ENCODE data around the gene MLC1. TPM values are rescaled to one million over a fixed set of nuclear protein-coding genes. Genes with fewer than 3 reads are reported as not detected.

MLC1 gene
- polyA plus RNA-seq (ENCODE audit: insufficient read length): 0.88 TPM
- long read RNA-seq, donor 1: 0 reads
- long read RNA-seq, donor 2: 0 reads
- long read RNA-seq, donor 3: 0 reads
- long read RNA-seq, donor 4: 0 reads
- long read RNA-seq, donor 5, partial matches to known transcripts: 0 of 1 reads
- long read RNA-seq, donor 5, other reads (novel, unspliced or antisense): 0 of 1 reads
- long read RNA-seq, donor 6: 0 reads
- long read RNA-seq, donor 7: 0 reads
- long read RNA-seq, donor 8: 0 reads

GRCh38 chr22:50085211-50085972 lies at the start of gene MLC1:
Gene MLC1 (minus strand): TSS chr22:50085426. CDS start chr22:50084902, 524 bp downstream.
- DNase-seq: no peak

DNA sequence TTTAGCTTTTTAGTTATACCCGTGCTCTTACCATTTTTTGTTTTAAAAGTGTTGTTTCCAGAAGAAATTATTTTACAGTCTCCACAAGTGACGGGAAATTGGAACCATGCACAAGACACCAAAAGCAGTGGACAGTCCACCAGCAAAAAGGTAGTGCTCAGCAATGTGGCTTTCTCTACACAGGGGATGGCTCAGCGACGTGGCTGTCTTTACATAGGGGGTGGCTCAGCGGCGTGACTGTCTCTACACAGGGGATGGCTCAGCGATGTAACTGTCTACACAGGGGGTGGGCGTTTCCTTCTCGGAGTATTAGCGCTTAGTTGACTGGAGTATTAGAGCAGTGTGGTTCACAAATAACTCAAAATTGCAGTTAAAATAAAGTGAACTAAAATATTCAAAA lies 49.3 kb upstream of the MLC1 start:
- DNase-seq: no peak

DNA sequence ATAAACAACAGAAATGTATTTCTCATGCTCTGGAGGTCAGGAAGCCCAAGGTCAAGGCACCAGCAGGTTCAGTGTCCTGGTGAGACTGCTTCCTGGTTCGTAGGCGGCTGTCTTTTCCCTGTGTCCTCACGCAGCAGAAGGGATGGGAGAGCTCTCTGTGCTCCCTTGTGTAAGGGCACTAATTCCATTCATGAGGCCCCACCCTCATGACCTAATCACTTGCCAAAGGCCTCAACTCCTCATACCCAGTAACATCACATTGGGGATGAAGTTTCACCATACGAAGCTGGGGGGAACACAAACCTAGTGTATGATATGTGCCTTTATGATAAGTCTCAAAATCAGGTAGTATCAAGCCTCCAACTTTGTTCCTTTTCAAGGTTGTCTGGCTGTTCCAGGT lies 46.7 kb upstream of the MLC1 start:
- DNase-seq: no peak

DNA sequence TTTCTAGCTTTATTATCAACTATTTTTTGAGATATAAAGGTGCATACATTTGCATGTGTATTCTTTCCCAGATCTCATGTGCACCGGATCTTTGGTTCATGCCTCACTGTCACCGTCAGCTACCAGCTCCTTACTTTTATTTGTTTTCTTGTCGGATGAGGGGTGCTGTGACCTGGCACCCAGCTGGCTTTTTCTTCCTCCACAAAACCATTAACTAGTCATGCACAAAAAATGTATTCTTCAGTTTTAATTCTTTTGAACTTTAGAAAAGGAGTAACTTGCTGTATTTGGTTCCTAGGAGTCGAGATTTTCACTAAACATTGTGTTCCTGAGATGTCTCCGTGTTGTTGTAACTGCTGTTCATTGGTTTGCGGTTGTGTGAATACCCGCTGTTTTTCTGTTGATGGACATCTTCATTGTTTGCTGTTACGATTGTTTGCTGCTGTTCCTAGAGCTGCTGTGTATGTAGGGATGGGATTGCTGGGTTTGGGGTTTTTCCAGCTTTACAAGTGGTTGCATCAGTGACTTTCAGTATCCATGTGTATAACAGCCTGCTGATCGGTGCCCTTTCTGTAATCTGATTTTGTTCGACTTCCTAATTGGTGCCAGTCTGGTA lies 44.0 kb upstream of the MLC1 start:
- no peak for DNase-seq

- DNase-seq: no peak
Observed at GRCh38 chr22:50125029-50125428, 39.8 kb upstream of the MLC1 start.

DNA sequence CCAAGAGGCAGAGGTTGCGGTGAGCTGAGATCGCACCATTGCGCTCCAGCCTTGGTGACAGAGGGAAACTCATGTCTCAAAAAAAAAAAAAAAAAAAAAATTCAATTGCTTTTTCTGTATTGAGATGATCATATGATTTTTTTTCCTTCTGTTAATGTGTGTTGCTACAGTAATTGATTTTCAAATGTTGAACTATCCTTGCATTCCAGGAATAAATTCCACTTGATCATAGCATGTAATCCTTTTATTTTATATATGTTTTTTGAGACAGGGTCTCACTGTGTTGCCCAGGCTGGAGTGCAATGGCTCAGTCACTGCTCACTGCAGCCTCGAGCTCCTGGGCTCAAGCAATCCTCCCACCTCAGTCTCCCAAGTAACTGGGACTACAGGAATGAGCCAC lies 37.9 kb upstream of the MLC1 start:
- DNase-seq: no peak

DNA sequence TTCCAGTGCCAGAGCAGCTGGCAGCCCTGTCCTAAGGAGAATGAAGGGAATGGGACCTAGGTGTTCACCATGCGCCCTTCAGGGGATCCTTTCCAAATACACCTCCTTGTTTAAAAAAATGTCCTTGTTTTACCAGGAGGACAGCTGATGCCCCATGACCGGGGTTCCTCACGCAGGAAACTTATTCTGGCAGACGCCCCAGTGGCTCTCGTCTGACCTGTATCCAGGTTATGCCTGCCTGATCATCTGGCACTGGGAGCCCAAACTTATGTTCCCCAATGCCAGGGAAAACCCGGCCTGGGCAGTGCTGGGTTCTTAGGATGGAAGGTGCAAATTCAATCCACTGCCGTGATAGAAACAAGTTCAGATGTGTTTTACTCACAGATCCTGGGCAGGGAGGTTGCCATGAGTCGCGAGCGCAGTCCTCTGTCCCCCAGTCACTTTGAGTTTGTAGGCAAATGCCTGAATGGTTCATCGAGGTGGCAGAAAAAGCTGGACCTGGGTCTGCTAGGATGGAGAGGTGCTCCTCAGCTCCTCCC lies 36.0 kb upstream of the MLC1 start:
- no peak for DNase-seq

DNA sequence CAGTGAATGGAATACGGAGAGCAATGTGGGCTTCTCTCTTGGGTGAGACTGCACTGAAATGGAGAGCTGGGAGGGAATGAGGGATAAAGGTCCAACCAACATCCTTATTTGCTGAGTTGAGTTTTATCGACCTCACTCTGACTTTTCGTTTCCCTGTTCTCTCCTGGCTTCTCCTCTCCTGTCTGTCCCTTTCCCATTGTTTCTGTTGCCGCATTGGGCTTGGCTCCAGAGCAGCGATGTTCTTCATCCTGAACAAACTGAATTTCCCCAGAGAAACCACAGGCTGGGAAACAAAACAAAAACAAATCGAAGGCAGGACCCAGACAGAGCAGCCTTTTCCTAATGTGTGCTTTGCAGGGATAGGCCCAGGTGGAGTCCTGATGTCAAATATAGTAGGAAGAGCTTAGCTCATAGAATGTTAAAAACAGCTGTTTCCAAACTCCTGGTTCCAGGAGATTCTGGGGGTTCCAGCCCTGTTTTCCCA lies 34.6 kb upstream of the MLC1 start:
- DNase-seq: no peak

DNA sequence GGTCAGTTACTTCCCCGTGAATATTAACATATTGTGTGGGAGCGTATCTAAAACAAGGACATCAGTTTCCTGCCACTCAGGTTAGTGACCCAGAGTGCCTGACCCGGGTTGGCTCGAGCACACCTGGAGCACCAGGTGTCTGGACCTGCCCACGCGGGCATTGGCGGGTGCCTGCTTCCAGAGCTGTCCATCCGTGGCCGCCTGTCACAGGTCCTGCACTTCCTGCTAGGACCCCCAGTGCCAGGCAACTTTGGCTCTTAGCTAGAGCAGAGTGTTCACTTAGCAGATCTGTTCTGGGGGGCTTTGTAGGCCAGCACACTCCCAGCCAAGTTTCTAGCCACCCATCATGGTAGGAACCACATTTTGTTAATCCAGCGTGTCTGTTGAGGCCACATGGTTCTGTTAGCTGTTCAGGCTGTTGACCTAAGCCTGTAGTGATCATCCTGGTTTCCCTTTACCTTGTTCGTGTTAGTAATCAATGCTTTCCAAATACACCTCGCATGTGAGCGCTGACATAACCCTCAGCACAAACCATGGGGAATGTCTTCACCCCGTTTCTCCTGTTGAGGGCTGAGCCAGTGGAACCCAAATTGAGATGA lies 34.0 kb upstream of the MLC1 start:
- no peak for DNase-seq

- no peak for DNase-seq
Observed at GRCh38 chr22:50118557-50119168, 33.4 kb upstream of the MLC1 start.

GRCh38 chr22:50118129-50118528 lies 32.9 kb upstream of the MLC1 start:
- DNase-seq: no peak

GRCh38 chr22:50117168-50117762 lies 32.0 kb upstream of the MLC1 start:
- DNase-seq: no peak

GRCh38 chr22:50115693-50116092 lies 30.5 kb upstream of the MLC1 start:
- no peak for DNase-seq

DNA sequence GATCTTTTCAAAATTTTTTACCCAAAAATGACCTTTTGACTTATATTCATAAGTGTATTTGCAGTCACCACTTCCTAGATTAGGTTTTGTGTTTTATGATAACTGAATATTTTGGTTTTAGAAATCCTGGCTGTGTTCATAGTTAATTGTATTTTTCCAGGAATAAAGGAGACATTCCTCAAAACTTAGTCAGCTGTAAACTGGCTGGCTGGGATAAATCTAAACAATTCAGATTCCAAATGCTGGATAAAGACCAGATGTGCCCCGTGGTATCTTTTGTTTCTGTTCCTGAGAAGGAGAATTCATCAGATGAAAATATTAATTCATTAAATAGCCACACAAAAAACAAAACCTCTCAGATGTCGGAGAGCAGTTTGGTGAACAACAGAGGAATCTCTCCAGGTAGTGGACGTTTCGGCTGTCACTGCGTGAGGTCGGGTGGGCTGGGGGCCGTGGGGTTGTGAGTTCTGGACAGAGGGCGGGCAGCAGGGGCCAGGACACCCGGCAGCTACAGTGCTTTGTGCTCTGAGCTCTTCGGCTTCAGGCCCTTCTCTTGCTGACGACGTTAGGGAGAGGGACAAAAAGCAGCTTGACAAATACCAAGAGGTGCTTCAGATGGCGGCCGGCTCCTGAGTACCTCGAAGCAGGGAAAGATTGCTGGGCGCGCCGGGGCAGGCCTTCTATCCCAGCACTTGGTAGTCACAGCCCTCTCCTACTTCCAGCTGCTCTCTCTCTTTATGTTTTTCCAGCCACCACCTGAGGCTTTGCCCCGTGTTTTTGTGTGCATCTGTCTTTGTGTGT lies 29.2 kb upstream of the MLC1 start:
- DNase-seq: no peak

DNA sequence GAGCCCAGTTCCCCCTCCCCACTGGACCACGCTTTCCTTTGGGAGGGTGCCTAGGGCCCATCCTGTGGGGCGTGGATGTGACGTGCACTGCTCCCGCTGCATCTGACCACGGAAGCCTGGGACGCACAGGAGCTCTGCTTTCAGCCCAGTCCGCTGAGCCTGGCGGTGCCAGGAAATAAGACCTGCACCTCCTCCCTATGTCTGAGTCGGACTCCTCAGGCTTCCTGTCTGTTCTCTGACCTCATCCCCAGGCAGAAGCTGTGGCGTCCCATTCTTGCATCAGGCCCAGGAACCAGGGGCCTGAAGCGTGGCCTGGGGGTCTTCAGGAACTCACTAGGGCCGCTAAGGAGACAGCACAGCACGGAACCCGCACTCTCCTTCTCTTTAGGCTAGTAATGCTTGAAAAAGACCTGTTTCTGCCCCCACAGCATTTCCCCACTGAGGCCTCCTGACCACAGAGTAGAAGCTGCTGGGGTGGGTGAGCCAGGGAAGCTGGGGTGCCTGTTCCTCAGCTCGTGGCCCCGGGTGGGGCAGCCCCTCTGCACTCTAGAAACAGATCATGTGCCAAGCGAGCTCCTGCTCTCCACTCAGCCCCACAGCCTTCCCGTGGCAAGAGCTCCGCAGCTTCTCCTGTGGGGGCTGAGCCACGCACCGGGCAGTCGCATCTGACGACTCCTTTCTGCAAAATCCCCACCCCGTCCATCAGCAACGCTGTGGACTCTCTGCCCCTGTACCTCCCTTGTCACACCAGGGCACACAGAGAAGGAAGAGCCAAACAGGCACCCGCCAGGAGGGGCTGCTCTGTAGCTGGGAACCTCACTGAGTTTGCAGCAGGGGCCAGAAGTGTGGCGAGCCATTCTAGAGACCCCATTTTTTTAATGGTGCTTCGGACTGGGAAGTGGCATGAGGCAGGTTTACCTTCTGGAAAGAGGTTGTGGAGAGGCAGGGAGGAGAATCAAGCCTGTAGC lies 27.2 kb upstream of the MLC1 start:
- DNase-seq: no peak

GRCh38 chr22:50111056-50111455 lies 25.8 kb upstream of the MLC1 start:
- DNase-seq: no peak

GRCh38 chr22:50107529-50107928 lies 22.3 kb upstream of the MLC1 start:
- DNase-seq: no peak

GRCh38 chr22:50105208-50106100 lies 20.2 kb upstream of the MLC1 start:
- no peak for DNase-seq

GRCh38 chr22:50104141-50104544 lies 18.9 kb upstream of the MLC1 start:
- DNase-seq: no peak
